Measurements from ENCODE around the gene CEP152.

The CEP152 gene

GRCh38 chr15:48721061-48721810, 89.6 kb downstream of the CEP152 start:
- intact Hi-C loops (cut with DNase I; ENCODE audit: low total_unique reads), result no loop called here
- DNase-seq, result no peak
- Histone ChIP-seq H3K27me3 (no peaks in the 10 kb centered on the region), H3K36me3 (no peaks in the 10 kb centered on the region), H3K4me3 (no peak overlapping the region), H3K9me3 (peaks cover 0 to 6% (median 3%) of the 10 kb centered on the region in 3 donors), H3K27ac (no peak overlapping the region), H3K4me1 (no peaks in the 10 kb centered on the region)
- TF ChIP-seq CTCF (IDR thresholded peaks at IDR 0.05), result no peak

- Histone ChIP-seq H3K4me1 (no peaks in the 10 kb centered on the region), H3K9me3 (peaks cover 0 to 12% (median 7%) of the 10 kb centered on the region in 3 donors), H3K27ac (no peak overlapping the region), H3K4me3 (no peak overlapping the region), H3K36me3 (no peaks in the 10 kb centered on the region), H3K27me3 (no peaks in the 10 kb centered on the region)
- intact Hi-C loops (cut with DNase I; ENCODE audit: low total_unique reads), result no loop called here
- TF ChIP-seq CTCF (IDR thresholded peaks at IDR 0.05), result no peak
- peak in 1 of 2 donors; percentile 30 for DNase-seq
These were observed 90.2 kb downstream of the CEP152 start for GRCh38 chr15:48720646-48721045.

GRCh38 chr15:48719668-48720067, 91.2 kb downstream of the CEP152 start:
- no peak for TF ChIP-seq CTCF (IDR thresholded peaks at IDR 0.05)
- intact Hi-C loops (cut with DNase I; ENCODE audit: low total_unique reads), result no loop called here

GRCh38 chr15:48718646-48719045, 92.2 kb downstream of the CEP152 start:
- DNase-seq, result peak in 1 of 2 donors; percentile 33
- no peak for TF ChIP-seq CTCF (IDR thresholded peaks at IDR 0.05)
- no peaks in the 10 kb centered on the region for H3K27me3 ChIP-seq
- intact Hi-C loops (cut with DNase I; ENCODE audit: low total_unique reads), result no loop called here
- H3K4me1 ChIP-seq, result no peaks in the 10 kb centered on the region
- H3K27ac ChIP-seq, result no peak overlapping the region
- no peak overlapping the region for H3K4me3 ChIP-seq
- H3K36me3 ChIP-seq, result no peaks in the 10 kb centered on the region
- peaks cover 0 to 12% (median 7%) of the 10 kb centered on the region in 3 donors for H3K9me3 ChIP-seq

More at GRCh38 chr15:48719668-48720067, 91.2 kb downstream of the CEP152 start:
- Histone ChIP-seq H3K4me3 (no peak overlapping the region), H3K4me1 (no peaks in the 10 kb centered on the region), H3K9me3 (peaks cover 0 to 12% (median 7%) of the 10 kb centered on the region in 3 donors), H3K27ac (no peak overlapping the region), H3K27me3 (no peaks in the 10 kb centered on the region), H3K36me3 (no peaks in the 10 kb centered on the region)
- DNase-seq, result no peak

GRCh38 chr15:48717458-48717857, 93.4 kb downstream of the CEP152 start:
- intact Hi-C loops (cut with DNase I; ENCODE audit: low total_unique reads), result no loop called here
- no peak overlapping the region for H3K4me3 ChIP-seq

More at GRCh38 chr15:48717458-48717857, 93.4 kb downstream of the CEP152 start:
- DNase-seq, result no peak
- H3K27me3 ChIP-seq, result no peaks in the 10 kb centered on the region
- H3K36me3 ChIP-seq, result no peaks in the 10 kb centered on the region
- H3K4me1 ChIP-seq, result no peaks in the 10 kb centered on the region
- H3K9me3 ChIP-seq, result peaks cover 0 to 12% (median 7%) of the 10 kb centered on the region in 3 donors
- no peak overlapping the region for H3K27ac ChIP-seq
- TF ChIP-seq CTCF (IDR thresholded peaks at IDR 0.05), result no peak

All from tibial artery (tissue), 4 donors.